Neural progenitor cell (in vitro differentiated cells): ENCODE data around the gene HS2ST1.

Experiments used
- EZH2 ChIP-seq: fragments of 200-600 bp; sonication (generic); IDR thresholded peaks from 2 replicates; pipeline ENCODE4 v1.6.1; 2017; ENCODE audit warnings: antibody characterized with exemption, mild to moderate bottlenecking, moderate library complexity
- TF ChIP-seq, protein P1 (sequence below): fragments of 200-600 bp; sonication (generic); IDR thresholded peaks from 2 replicates; pipeline ENCODE4 v1.5.1; 2017; ENCODE audit warnings: antibody characterized with exemption, mild to moderate bottlenecking

DNA sequence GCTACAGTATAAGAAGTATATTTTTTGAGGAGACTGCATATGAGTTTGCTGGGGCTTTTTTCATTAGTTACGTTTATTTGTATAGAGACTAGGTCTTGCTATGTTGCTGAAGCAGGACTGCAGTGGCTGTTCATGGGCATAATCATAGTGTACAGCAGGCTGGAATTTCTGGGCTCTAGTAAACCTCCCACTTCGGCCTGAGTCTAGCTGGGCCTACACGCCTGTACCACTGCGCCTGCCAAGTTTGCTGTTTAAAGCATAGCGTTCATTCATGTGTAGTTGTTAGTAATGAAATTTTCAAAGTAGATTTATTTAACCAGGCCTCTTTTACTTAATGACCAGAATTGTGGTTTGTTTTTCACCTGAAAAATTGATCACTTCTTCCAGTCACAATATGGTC, 33.8 kb downstream of the HS2ST1 start:
- TF ChIP-seq, protein P1, sequence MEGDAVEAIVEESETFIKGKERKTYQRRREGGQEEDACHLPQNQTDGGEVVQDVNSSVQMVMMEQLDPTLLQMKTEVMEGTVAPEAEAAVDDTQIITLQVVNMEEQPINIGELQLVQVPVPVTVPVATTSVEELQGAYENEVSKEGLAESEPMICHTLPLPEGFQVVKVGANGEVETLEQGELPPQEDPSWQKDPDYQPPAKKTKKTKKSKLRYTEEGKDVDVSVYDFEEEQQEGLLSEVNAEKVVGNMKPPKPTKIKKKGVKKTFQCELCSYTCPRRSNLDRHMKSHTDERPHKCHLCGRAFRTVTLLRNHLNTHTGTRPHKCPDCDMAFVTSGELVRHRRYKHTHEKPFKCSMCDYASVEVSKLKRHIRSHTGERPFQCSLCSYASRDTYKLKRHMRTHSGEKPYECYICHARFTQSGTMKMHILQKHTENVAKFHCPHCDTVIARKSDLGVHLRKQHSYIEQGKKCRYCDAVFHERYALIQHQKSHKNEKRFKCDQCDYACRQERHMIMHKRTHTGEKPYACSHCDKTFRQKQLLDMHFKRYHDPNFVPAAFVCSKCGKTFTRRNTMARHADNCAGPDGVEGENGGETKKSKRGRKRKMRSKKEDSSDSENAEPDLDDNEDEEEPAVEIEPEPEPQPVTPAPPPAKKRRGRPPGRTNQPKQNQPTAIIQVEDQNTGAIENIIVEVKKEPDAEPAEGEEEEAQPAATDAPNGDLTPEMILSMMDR = no peak
- no peak for TF ChIP-seq EZH2
